Activated CD8-positive, alpha-beta memory T cell treated with anti-CD3 and anti-CD28 coated beads for 1 hour (primary cell): Measurements from ENCODE around the gene EPB41L1.

ENCODE experiments used
- DNase-seq, 2 donors: peaks; one replicate each; pipeline ENCODE4 v3.0.0-alpha.2; 2020; ENCODE audit warnings: low read depth in 1 of 2; ENCODE audit errors: extremely low read depth in 1 of 2

The EPB41L1 gene

GRCh38 chr20:36153736-36154699 is 522 bp upstream of the EPB41L1 start:
- peak in 1 of 2 donors; percentile 21 for DNase-seq

- no peak for DNase-seq
Measured at GRCh38 chr20:36155629-36155971, 1.1 kb downstream of the EPB41L1 start.

- no peak for DNase-seq
Measured at GRCh38 chr20:36155991-36156390, 1.5 kb downstream of the EPB41L1 start.

- DNase-seq: no peak
Measured at GRCh38 chr20:36157610-36158009, 3.1 kb downstream of the EPB41L1 start.

- no peak for DNase-seq
Measured at GRCh38 chr20:36158160-36158741, 3.7 kb downstream of the EPB41L1 start.

GRCh38 chr20:36159833-36160232 is 5.3 kb downstream of the EPB41L1 start:
- DNase-seq: no peak

- DNase-seq: no peak
Measured at GRCh38 chr20:36162272-36162966, 7.9 kb downstream of the EPB41L1 start.

GRCh38 chr20:36167902-36168503 is 13.5 kb downstream of the EPB41L1 start:
- no peak for DNase-seq

- no peak for DNase-seq
Measured at GRCh38 chr20:36170542-36171215, 16.1 kb downstream of the EPB41L1 start.

GRCh38 chr20:36173451-36173933 is 19.0 kb downstream of the EPB41L1 start:
- no peak for DNase-seq

GRCh38 chr20:36175016-36175415 is 20.5 kb downstream of the EPB41L1 start:
- no peak for DNase-seq

GRCh38 chr20:36175475-36175995 is 21.0 kb downstream of the EPB41L1 start:
- no peak for DNase-seq

- no peak for DNase-seq
Measured at GRCh38 chr20:36177716-36178115, 23.2 kb downstream of the EPB41L1 start.

GRCh38 chr20:36179170-36179945 is 24.8 kb downstream of the EPB41L1 start:
- no peak for DNase-seq

GRCh38 chr20:36180323-36180722 is 25.8 kb downstream of the EPB41L1 start:
- DNase-seq: no peak

- DNase-seq: no peak
Measured at GRCh38 chr20:36181934-36182603, 27.5 kb downstream of the EPB41L1 start.

- no peak for DNase-seq
Measured at GRCh38 chr20:36182604-36183154, 28.1 kb downstream of the EPB41L1 start.

- no peak for DNase-seq
Measured at GRCh38 chr20:36183155-36183944, 28.8 kb downstream of the EPB41L1 start.
